Activated T-helper 1 cell treated with anti-CD3 and anti-CD28 coated beads, Interleukin-12 subunit alpha, Interleukin-12 subunit beta, Interleukin-2, Interleukin-4 antibody, amounts not matched to agents 30 ng/mL and 10 ng/mL and 1 ng/mL, durations not matched to agents 14 hours and 24 hours and 36 hours (primary cell): ENCODE data around the gene KLHL10. TPM values are rescaled to one million over a fixed set of nuclear protein-coding genes. Genes with fewer than 3 reads are reported as not detected.
A peak's percentile ranks its signal among the peaks of the same experiment; 100 is the strongest.
"Not testable (repeated sequence)": the region's sequence is repeated elsewhere in the genome, so short reads cannot be mapped to it uniquely, and the experiment has no call there.

ENCODE experiments used
- DNase-seq: peaks from one replicate; pipeline ENCODE4 v3.0.0; 2021; ENCODE audit warnings: low spot score
- H3K27ac Mint-ChIP-seq: one replicate; pipeline ENCODE4 v1.8.0; 2021; ENCODE audit warnings: mild to moderate bottlenecking, mixed read lengths
- H3K27me3 Mint-ChIP-seq: one replicate; pipeline ENCODE4 v1.8.0; 2022; ENCODE audit warnings: mild to moderate bottlenecking, moderate library complexity, mixed read lengths; ENCODE audit not compliant: insufficient read depth
- H3K36me3 Mint-ChIP-seq: one replicate; pipeline ENCODE4 v1.8.0; 2021; ENCODE audit warnings: low read depth, mixed read lengths
- H3K4me1 Mint-ChIP-seq: one replicate; pipeline ENCODE4 v1.8.0; 2021; ENCODE audit warnings: low read depth, mixed read lengths
- H3K4me3 Mint-ChIP-seq: one replicate; pipeline ENCODE4 v1.8.0; 2021; ENCODE audit warnings: mild to moderate bottlenecking, moderate library complexity, mixed read lengths
- H3K9me3 Mint-ChIP-seq: one replicate; pipeline ENCODE4 v1.8.0; 2021; ENCODE audit warnings: mixed read lengths
- intact Hi-C: fragments of 100-400 bp; cut with micrococcal nuclease; formaldehyde crosslinking; loops from one replicate; pipeline ENCODE4 v1.15.1; 2024
- total RNA-seq: library from RNA; stranded (reverse); gene quantifications from 2 replicates; pipeline ENCODE4 v1.2.3, GENCODE V29; 2022

Gene KLHL10
- total RNA-seq, 1 donor from 2014 or later: not detected

DNA sequence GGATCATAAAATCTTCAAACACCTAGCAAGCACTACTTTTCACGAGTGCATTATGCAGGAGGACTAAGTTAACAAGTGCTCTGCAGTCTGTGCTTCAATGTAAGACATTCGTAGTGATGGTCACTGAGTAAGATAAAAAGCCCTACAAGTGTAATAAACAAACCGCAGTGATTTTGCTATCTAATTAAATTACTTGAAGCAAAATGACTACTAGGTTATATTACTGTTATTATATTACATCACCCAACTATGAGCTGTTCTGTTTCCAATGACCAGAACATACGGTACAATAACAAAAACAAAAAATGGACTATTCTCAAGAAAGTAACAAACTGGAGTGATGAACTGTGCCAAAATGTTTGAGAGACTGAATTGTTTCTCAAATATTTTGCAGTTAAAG is 11.2 kb downstream of the KLHL10 start:
- intact Hi-C loops: no loop called here
- H3K27me3 Mint-ChIP-seq: no peaks in the 10 kb centered on the region
- no peaks in the 10 kb centered on the region for H3K9me3 Mint-ChIP-seq
- no peak for DNase-seq
- H3K27ac Mint-ChIP-seq: no peak overlapping the region
- no peak overlapping the region for H3K4me3 Mint-ChIP-seq
- peaks cover 13% of the 10 kb centered on the region for H3K36me3 Mint-ChIP-seq
- H3K4me1 Mint-ChIP-seq: peaks cover 9% of the 10 kb centered on the region

DNA sequence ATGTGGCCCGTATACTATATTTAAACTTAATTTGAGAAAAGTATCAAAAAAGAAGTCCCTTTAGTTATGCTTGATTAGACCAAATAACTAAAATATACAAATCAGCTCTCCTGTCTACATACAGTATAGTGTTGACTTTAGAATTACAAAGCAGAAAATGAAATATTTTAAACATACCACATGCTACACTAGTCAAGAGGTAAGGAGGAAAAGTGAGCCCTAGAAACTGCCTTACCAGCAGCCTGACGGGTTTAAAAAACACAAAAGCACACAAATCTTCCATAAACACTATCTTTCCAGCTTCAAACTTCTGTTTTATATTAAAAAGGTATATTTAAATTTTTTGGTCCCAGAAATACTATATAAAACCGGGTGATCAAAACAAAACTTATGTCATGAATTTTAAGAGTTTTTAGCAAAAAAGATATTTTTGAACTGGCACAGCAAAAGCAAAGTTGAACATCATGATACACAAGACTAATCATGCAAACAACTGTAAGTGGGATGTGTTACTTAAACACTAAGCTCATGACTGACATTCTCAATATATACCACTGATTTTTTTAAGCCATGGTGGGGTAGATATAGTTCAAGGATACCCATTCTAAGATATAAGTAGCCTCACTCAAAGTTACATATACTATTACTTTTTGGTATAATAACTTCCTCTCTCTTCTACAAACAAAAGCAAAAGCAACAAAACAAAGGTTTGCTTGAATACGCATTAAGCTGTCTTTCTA is 11.8 kb downstream of the KLHL10 start:
- Mint-ChIP-seq H3K4me1 (peaks cover 9% of the 10 kb centered on the region), H3K36me3 (peaks cover 17% of the 10 kb centered on the region), H3K4me3 (no peak overlapping the region), H3K27ac (no peak overlapping the region), H3K27me3 (no peaks in the 10 kb centered on the region), H3K9me3 (no peaks in the 10 kb centered on the region)
- DNase-seq: no peak
- intact Hi-C loops: no loop called here

DNA sequence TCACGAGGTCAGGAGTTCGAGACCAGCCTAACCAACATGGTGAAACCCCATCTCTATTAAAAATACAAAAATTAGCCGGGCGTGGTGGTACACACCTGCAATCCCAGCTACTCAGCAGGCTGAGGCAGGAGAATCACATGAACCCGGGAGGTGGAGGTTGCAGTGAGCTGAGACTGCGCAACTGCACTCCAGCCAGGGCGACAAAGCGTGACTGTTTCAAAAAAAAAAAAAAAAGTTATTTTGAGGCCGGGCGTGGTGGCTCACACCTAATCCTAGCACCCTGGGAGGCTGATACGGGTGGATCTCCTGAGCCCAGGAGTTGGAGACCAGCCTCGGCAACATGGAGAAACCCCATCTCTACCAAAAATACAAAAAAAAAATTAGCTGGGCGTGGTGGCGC is 13.8 kb downstream of the KLHL10 start:
- H3K4me3 Mint-ChIP-seq, H3K9me3 Mint-ChIP-seq, H3K27ac Mint-ChIP-seq, intact Hi-C loops, DNase-seq, H3K4me1 Mint-ChIP-seq, H3K27me3 Mint-ChIP-seq: not testable (repeated sequence)
- peaks cover 20% of the 10 kb centered on the region for H3K36me3 Mint-ChIP-seq

DNA sequence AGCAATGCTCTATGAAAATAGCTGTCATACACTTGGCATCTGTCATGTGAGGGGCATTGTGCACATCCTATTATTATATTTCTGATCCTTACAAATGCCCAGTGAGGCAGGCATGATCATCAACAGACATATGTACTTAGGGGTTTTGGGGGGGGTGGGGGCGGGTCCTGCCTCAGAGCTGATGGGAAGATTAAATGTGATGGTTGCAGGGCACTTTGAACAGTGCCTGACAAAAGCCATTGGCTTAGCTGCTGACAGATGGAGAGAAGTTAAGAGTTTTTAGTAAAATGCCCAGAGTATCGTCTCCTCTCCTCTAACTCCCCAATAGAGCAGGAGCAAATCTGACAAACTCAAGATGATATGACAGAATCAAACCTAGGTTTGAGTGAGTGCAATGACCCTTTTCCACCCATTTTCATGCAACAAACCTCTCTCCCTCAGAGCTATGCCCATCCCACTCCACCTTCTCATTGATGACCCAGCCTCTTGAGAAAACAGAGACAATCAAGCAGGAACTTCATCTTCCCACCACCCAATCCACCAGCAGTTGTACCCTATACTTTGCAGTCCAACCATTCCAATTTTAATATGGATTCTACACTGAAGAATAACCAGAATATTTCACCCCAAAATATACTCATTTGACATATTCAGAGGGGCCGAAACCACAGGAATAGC is 22.8 kb downstream of the KLHL10 start:
- Mint-ChIP-seq H3K36me3 (peaks cover 2% of the 10 kb centered on the region), H3K4me1 (peaks cover 11% of the 10 kb centered on the region), H3K9me3 (no peaks in the 10 kb centered on the region), H3K27me3 (no peaks in the 10 kb centered on the region), H3K27ac (no peak overlapping the region), H3K4me3 (no peak overlapping the region)
- intact Hi-C loops: loop anchor here (10.0 kb wide), 1 partner anchor 46 kb away; the partner anchor contains the start of genes FKBP10 and P3H4
- DNase-seq: no peak

DNA sequence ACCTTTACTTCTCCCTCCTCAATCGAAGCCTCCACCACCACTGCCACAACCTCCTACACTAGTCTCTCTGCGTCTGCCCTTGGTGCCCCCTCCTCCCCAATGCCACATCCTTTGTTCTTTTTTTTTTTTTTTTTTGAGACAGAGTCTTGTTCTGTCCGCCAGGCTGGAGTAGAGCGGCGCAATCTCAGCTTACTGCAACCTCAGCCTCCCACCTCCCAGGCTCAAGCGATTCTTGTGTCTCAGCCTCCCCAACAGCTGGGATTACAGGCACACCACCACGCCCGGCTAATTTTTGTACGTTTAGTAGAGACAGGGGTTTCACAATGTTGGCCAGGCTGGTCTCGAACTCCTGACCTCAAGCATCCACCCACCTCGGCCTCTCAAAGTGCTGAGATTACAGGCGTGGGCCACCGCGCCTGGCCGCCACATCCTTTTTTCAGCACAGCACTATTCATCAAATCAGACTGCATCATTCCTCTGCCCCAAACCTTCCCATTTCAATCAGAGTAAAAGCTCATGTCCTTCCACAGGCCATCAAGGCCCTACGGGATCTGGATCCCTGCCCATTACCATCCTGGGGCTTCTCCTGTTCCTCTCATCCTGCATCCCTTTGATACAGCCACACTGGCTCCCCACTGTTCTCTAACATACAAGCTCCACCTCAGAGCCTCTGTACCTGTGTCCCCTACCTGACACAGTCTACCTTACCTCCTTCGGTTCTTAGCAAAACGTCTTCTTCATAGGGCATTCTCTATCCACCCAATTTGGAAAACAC is 25.6 kb downstream of the KLHL10 start:
- DNase-seq: no peak
- intact Hi-C loops: loop anchor here (10.0 kb wide), 1 partner anchor 48 kb away; the partner anchor contains the start of genes FKBP10 and P3H4
- Mint-ChIP-seq H3K4me3 (no peak overlapping the region), H3K36me3 (peaks cover 14% of the 10 kb centered on the region), H3K4me1 (peaks cover 15% of the 10 kb centered on the region), H3K9me3 (no peaks in the 10 kb centered on the region), H3K27ac (no peak overlapping the region), H3K27me3 (no peaks in the 10 kb centered on the region)

DNA sequence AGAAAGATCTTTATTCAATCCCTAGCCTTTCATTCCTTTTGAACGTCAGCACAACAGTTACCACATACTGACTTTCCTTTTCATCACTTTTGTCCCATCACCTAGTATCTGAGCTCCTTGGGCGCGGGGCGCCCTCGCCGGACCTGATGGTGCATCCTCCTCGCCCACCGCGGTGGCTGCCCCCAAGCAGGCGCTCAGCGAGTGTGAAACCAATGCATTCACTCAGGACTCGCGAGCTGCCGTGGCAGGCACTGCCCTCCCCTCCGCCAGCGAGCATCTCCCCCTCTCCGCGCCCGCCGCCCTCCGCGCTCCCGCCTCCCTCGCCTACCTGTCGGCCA is 26.8 kb downstream of the KLHL10 start:
- H3K9me3 Mint-ChIP-seq: no peaks in the 10 kb centered on the region
- no peak for DNase-seq
- no peaks in the 10 kb centered on the region for H3K27me3 Mint-ChIP-seq
- intact Hi-C loops: loop anchor here (2.0 to 10.0 kb wide), 3 partner anchors 50 to 102 kb away; partner anchors contain the start of genes CNP, FKBP10, JUP and P3H4
- peaks cover 17% of the 10 kb centered on the region for H3K36me3 Mint-ChIP-seq
- H3K4me1 Mint-ChIP-seq: peaks cover 27% of the 10 kb centered on the region
- no peak overlapping the region for H3K27ac Mint-ChIP-seq
- H3K4me3 Mint-ChIP-seq: no peak overlapping the region

DNA sequence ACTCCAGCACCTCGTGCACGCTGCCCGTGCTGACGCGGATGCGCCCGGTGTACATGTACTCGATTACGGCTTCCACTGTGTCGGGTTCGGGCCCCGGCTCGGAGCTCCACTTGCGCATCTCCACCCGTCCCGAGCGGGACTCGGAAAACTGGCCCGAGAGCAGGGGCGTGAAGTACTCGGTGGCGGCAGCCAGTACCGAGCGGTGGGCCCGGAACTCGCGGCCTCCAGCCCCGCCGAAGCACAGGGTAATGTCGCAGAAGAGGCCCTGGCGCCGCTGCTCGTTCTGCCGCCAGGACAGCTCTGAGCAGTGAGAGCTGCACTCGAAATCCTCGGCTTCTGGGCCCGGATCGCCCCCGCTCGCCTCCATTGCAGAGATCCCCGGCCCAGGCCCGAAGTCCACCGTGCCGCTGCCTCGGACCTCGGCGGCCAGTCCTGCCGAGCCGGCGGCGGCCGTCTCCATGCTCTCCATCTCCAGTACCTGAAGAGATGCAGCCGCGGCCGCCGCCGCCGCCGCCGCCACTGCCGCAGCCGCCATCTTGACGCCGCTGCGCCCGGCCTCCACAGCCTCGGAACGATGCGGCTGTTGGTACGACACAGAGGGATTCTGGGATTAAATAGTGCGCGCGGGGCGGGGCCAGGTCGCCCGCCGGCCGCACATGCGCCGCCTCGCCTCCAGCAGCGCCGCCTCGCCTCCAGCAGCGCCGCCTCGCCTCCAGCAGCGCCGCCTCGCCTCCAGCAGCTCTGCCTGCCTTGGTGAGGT is 27.4 kb downstream of the KLHL10 start, which contains the start of gene KLHL11:
KLHL11 (minus strand) TSS at position 588 of the 760 bp plus-strand sequence; CDS start at position 535, 53 bp downstream.
- Mint-ChIP-seq H3K4me1 (peaks cover 32% of the 10 kb centered on the region), H3K9me3 (no peaks in the 10 kb centered on the region), H3K27ac (peak within 1 kb of the TSS; percentile 83), H3K4me3 (no peak within 1 kb of the TSS), H3K36me3 (peaks cover 20% of the 10 kb centered on the region), H3K27me3 (no peaks in the 10 kb centered on the region)
- peak; percentile 88 for DNase-seq
- intact Hi-C loops: loop anchor here (1.0 to 10.0 kb wide), 9 partner anchors 29 to 290 kb away; partner anchors contain the start of genes CNP, EIF1, FKBP10 and JUP

DNA sequence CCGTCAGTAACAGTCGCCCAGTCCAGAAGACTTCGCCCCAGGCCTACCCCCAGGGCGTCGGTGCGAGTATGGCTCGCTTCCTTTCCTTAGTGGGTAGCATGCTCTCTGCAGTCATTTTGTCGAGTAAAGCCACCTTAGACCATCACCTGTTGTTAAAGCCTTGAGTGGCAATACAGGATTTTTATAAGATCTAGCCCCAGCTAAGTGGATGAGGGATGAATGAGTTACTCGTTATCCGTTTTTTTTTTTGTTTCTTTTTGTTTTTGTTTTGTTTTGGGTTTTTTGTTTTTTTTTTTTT is 27.9 kb downstream of the KLHL10 start:
- intact Hi-C loops: loop anchor here (1.0 to 10.0 kb wide), 9 partner anchors 29 to 290 kb away; partner anchors contain the start of genes CNP, EIF1, FKBP10 and JUP
- H3K27me3 Mint-ChIP-seq: no peaks in the 10 kb centered on the region
- no peak overlapping the region for H3K4me3 Mint-ChIP-seq
- H3K36me3 Mint-ChIP-seq: peaks cover 25% of the 10 kb centered on the region
- H3K27ac Mint-ChIP-seq: peak overlapping the region; percentile 83
- no peaks in the 10 kb centered on the region for H3K9me3 Mint-ChIP-seq
- H3K4me1 Mint-ChIP-seq: peaks cover 35% of the 10 kb centered on the region
- no peak for DNase-seq

DNA sequence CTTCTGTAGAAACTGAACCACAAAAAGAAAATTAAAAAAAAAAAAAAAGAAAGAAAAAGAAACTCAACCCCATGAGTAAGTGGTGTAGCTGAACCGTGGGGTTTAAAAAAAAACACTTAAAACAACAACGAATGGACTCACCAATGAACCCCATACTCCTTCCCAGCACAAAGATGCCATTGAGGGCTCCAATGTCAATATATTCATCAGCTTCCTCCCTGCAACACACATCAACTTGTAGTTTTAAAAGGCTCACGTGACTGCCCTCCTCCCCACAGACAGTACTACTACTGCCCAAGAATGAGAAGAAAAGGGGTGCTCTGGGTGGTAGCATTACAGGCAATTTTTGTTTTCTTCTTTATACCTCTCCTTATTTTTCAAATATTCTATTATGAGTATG is 30.9 kb downstream of the KLHL10 start:
- Mint-ChIP-seq H3K4me3 (peak overlapping the region; percentile 59), H3K36me3 (peaks cover 40% of the 10 kb centered on the region), H3K27ac (peak overlapping the region; percentile 90), H3K9me3 (no peaks in the 10 kb centered on the region), H3K27me3 (no peaks in the 10 kb centered on the region), H3K4me1 (peaks cover 33% of the 10 kb centered on the region)
- DNase-seq: no peak
- intact Hi-C loops: loop anchor here (5.0 to 10.0 kb wide), 2 partner anchors 54 to 181 kb away; partner anchors contain the start of genes EIF1, FKBP10 and P3H4

DNA sequence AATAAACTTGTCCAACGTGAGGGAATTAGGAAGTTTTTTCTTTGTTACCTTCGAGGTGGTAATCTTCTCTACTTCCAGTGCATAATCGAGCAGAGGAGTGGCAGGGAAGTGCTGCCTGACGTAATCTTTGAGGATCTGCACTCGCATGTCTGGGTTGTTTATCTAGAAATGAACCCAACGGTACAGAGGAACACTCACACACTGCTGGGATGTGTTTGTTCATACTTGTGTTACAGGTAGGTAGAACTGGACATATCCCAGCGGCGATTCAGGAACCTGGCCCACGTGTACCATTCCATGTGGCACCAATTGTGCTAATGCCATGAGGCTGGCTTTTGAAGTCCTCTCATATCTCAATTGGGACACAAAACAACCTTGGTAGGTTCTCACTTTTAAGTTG is 31.8 kb downstream of the KLHL10 start:
- Mint-ChIP-seq H3K36me3 (peaks cover 42% of the 10 kb centered on the region), H3K27me3 (no peaks in the 10 kb centered on the region), H3K4me3 (no peak overlapping the region), H3K4me1 (peaks cover 33% of the 10 kb centered on the region), H3K9me3 (no peaks in the 10 kb centered on the region), H3K27ac (peak overlapping the region; percentile 68)
- no peak for DNase-seq
- intact Hi-C loops: loop anchor here (5.0 to 10.0 kb wide), 2 partner anchors 55 to 182 kb away; partner anchors contain the start of genes EIF1, FKBP10 and P3H4

DNA sequence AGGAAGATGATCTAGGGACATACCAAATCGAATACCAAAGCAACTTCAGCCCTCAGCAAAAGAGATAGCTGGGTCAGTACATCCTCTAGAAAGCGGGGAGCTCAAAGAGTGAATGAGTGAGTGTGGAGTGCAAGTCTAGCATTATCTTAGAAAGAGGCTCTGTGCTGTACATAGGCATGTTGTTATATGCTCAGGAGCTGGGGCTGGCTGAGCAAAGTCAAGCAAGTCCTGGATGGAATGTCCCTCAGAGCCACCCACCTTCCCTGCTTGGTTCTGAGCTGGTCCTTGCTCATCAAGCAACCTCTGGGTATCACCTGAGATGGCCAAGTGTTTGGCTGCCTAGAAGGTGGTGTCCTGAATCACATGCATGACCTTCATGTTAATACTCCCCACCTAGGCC is 32.5 kb downstream of the KLHL10 start:
- intact Hi-C loops: no loop called here
- H3K4me3 Mint-ChIP-seq: no peak overlapping the region
- H3K27ac Mint-ChIP-seq: peak overlapping the region; percentile 68
- peaks cover 42% of the 10 kb centered on the region for H3K36me3 Mint-ChIP-seq
- H3K27me3 Mint-ChIP-seq: no peaks in the 10 kb centered on the region
- peaks cover 33% of the 10 kb centered on the region for H3K4me1 Mint-ChIP-seq
- H3K9me3 Mint-ChIP-seq: no peaks in the 10 kb centered on the region
- DNase-seq: no peak

DNA sequence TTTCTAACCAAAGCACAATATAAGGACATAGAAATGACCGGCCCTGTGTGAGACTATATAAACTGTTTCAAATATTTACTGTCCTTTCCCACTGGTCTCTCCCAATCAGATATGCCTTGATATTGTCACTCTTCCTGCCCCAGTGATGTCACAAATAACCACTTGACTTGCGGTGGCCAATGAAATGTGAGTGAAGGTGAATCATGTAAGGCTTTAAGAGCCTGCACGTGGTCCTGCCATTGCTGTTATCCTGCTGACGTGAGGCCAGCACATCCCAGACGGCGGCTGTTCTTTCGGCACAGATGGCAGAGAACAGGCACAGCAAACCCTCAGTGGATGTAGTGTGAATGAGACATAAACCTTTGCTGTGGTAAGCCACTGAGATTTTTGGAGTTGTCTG is 33.0 kb downstream of the KLHL10 start:
- DNase-seq: no peak
- intact Hi-C loops: no loop called here
- Mint-ChIP-seq H3K27ac (no peak overlapping the region), H3K9me3 (no peaks in the 10 kb centered on the region), H3K4me1 (peaks cover 30% of the 10 kb centered on the region), H3K4me3 (no peak overlapping the region), H3K36me3 (peaks cover 40% of the 10 kb centered on the region), H3K27me3 (no peaks in the 10 kb centered on the region)
